SK-N-SH (cell line): ENCODE results near the gene CLSTN2. TPM values are rescaled to one million over a fixed set of nuclear protein-coding genes. Genes with fewer than 3 reads are reported as not detected.

Source experiments
- CTCF ChIA-PET: fragments of 300-600, 350-600 bp; formaldehyde crosslinking; extraction: SDS; loops from one replicate; lab custom pipeline; 2021; lab: Yijun Ruan, JAX
- POLR2A ChIA-PET: fragments of 350-600 bp; sonication (Branson Sonifier 250); formaldehyde crosslinking; extraction: SDS; loops from one replicate; lab custom pipeline; 2020; ENCODE audit warnings: antibody characterized with exemption, inconsistent platforms; lab: Yijun Ruan, JAX
- DNase-seq: peaks from one replicate; pipeline ENCODE4 v3.0.0; 2012
- H2AFZ ChIP-seq: fragments of 200-600 bp; sonication (generic); 2 replicates; pipeline ENCODE4 v1.8.1; 2016; ENCODE audit warnings: antibody characterized with exemption, mild to moderate bottlenecking, low read depth
- H3F3A ChIP-seq: fragments of 200-600 bp; sonication (generic); replicated peaks from 2 replicates; pipeline ENCODE3; 2016; ENCODE audit warnings: antibody characterized with exemption, mild to moderate bottlenecking; ENCODE audit not compliant: insufficient read depth
- H3K27ac ChIP-seq, 2 experiments: fragments of 200-500 bp in 1 of 2; fragments of 200-600 bp in 1 of 2; sonication (Bioruptor generic) in 1 of 2; sonication (generic), shearing (Covaris generic) in 1 of 2; 2 replicates each; pipeline versions ENCODE4 v1.5.1 to v1.6.1; 2014 to 2016; ENCODE audit warnings: low read depth in 2 of 2, inconsistent platforms in 1 of 2, low read length in 1 of 2, mild to moderate bottlenecking in 1 of 2, mixed read lengths in 1 of 2
- H3K27me3 ChIP-seq: fragments of 200-600 bp; sonication (generic), shearing (Covaris generic); 2 replicates; pipeline ENCODE4 v1.6.1; 2016; ENCODE audit warnings: mixed run types; ENCODE audit not compliant: insufficient read depth
- H3K36me3 ChIP-seq, 2 experiments: fragments of 200-500 bp in 1 of 2; fragments of 200-600 bp in 1 of 2; sonication (Bioruptor generic) in 1 of 2; sonication (generic) in 1 of 2; replicated peaks in 1 of 2; 2 replicates each; pipeline versions ENCODE3 to v1.5.1; 2014 to 2016; ENCODE audit warnings: low read length in 1 of 2, mild to moderate bottlenecking in 1 of 2; ENCODE audit not compliant: insufficient read depth in 2 of 2, control insufficient read depth in 1 of 2
- H3K4me1 ChIP-seq, 2 experiments: fragments of 200-500 bp in 1 of 2; fragments of 200-600 bp in 1 of 2; sonication (Bioruptor generic) in 1 of 2; sonication (generic), shearing (Covaris generic) in 1 of 2; 2 replicates each; pipeline versions ENCODE4 v1.5.1 to v1.6.1; 2014 to 2016; ENCODE audit warnings: low read depth in 1 of 2, low read length in 1 of 2, mixed run types in 1 of 2; ENCODE audit not compliant: insufficient read depth in 2 of 2, control insufficient read depth in 1 of 2
- H3K4me2 ChIP-seq: fragments of 200-600 bp; sonication (generic), shearing (Covaris generic); 2 replicates; pipeline ENCODE4 v1.6.1; 2017; ENCODE audit warnings: mixed run types
- H3K4me3 ChIP-seq, 2 experiments: fragments of 200-500 bp in 1 of 2; fragments of 200-600 bp in 1 of 2; sonication (Bioruptor generic) in 1 of 2; sonication (generic), shearing (Covaris generic) in 1 of 2; 2 replicates each; pipeline versions ENCODE4 v1.5.1 to v1.8.1; 2014 to 2016; ENCODE audit warnings: low read depth in 2 of 2, inconsistent platforms in 1 of 2, low read length in 1 of 2, mild to moderate bottlenecking in 1 of 2, mixed read lengths in 1 of 2, moderate library complexity in 1 of 2
- H3K79me2 ChIP-seq: fragments of 200-600 bp; sonication (generic); 2 replicates; pipeline ENCODE4 v1.8.1; 2017; ENCODE audit warnings: mild to moderate bottlenecking; ENCODE audit not compliant: insufficient read depth
- H3K9ac ChIP-seq: fragments of 200-600 bp; sonication (generic); 2 replicates; pipeline ENCODE4 v1.6.1; 2017; ENCODE audit warnings: mixed run types
- H3K9me2 ChIP-seq: fragments of 200-600 bp; sonication (generic); 2 replicates; pipeline ENCODE4 v1.6.1; 2017; ENCODE audit warnings: mixed run types
- H3K9me3 ChIP-seq: fragments of 200-600 bp; sonication (generic); 2 replicates; pipeline ENCODE4 v1.6.1; 2017; ENCODE audit warnings: mixed run types, mild to moderate bottlenecking, moderate library complexity
- H4K20me1 ChIP-seq: fragments of 200-600 bp; sonication (generic); 2 replicates; pipeline ENCODE4 v1.6.1; 2017; ENCODE audit warnings: mild to moderate bottlenecking, mixed run types; ENCODE audit not compliant: insufficient read depth
- CHD2 ChIP-seq: fragments of 150-350 bp; IDR thresholded peaks from 2 replicates; pipeline ENCODE4 v1.6.1; 2018; ENCODE audit warnings: low read length; ENCODE audit not compliant: partially characterized antibody
- ELF1 ChIP-seq: IDR thresholded peaks from 2 replicates; pipeline ENCODE4 v1.4.0; 2012
- FOXJ3 ChIP-seq: sonication (generic); formaldehyde crosslinking; IDR thresholded peaks from 2 replicates; pipeline ENCODE4 v1.5.1; 2020; ENCODE audit warnings: mild to moderate bottlenecking, missing genetic modification reagents
- GABPA ChIP-seq: IDR thresholded peaks from 2 replicates; pipeline ENCODE4 v1.4.0; 2012; ENCODE audit warnings: low read depth, mild to moderate bottlenecking
- JUND ChIP-seq: IDR thresholded peaks from 2 replicates; pipeline ENCODE4 v1.4.0; 2012
- MEF2A ChIP-seq: IDR thresholded peaks from 2 replicates; pipeline ENCODE4 v1.4.0; 2012; ENCODE audit warnings: low read depth, borderline replicate concordance
- MXI1 ChIP-seq: IDR thresholded peaks from 2 replicates; pipeline ENCODE4 v1.6.1; 2012; ENCODE audit warnings: mild to moderate bottlenecking, low read depth, low read length, improper control_type of control experiment
- NFIC ChIP-seq: IDR thresholded peaks from 2 replicates; pipeline ENCODE4 v1.4.0; 2012; ENCODE audit warnings: borderline replicate concordance
- NRF1 ChIP-seq: IDR thresholded peaks from 2 replicates; pipeline ENCODE4 v1.6.1; 2012; ENCODE audit warnings: low read depth, mild to moderate bottlenecking, low read length
- PBX3 ChIP-seq: IDR thresholded peaks from 2 replicates; pipeline ENCODE4; 2012
- POLR2AphosphoS5 ChIP-seq: IDR thresholded peaks from 2 replicates; pipeline ENCODE4 v1.6.1; 2012; ENCODE audit warnings: low read depth, low read length
- RFX5 ChIP-seq: IDR thresholded peaks from 2 replicates; pipeline ENCODE4 v1.6.1; 2012; ENCODE audit warnings: mild to moderate bottlenecking, improper control_type of control experiment, low read length
- SMC3 ChIP-seq: IDR thresholded peaks from 2 replicates; pipeline ENCODE4 v1.6.1; 2012; ENCODE audit warnings: low read depth, low read length, improper control_type of control experiment
- TAF1 ChIP-seq: IDR thresholded peaks from 2 replicates; pipeline ENCODE4 v1.6.1; 2012; ENCODE audit warnings: low read depth, mild to moderate bottlenecking, low read length, moderate library complexity, borderline replicate concordance
- TCF12 ChIP-seq: IDR thresholded peaks from 2 replicates; pipeline ENCODE4 v1.4.0; 2012
- USF1 ChIP-seq: IDR thresholded peaks from 2 replicates; pipeline ENCODE4 v1.4.0; 2012; ENCODE audit warnings: low read depth, borderline replicate concordance
- whole genome bisulfite sequencing: methylation state at CpG from one replicate; pipeline ENCODE4 v1.1.6; 2017; ENCODE audit warnings: low lambda C conversion rate; 5-methylcytosine and 5-hydroxymethylcytosine counted together
- polyA plus RNA-seq, 3 experiments: library from polyadenylated mRNA; depleted of rRNA; stranded (reverse); fragments of >200 nt; gene quantifications; 2 replicates each; pipeline ENCODE4 v1.2.3, GENCODE V29; 2012
- TF ChIP-seq, protein P1 (sequence below): IDR thresholded peaks from 2 replicates; pipeline ENCODE4 v1.4.0; 2012; ENCODE audit warnings: low read depth
- TF ChIP-seq, protein P2 (sequence below): IDR thresholded peaks from 2 replicates; pipeline ENCODE4 v1.6.1; 2012; ENCODE audit warnings: mild to moderate bottlenecking, low read depth, low read length, moderate library complexity
- TF ChIP-seq, protein P3 (sequence below): IDR thresholded peaks from 2 replicates; pipeline ENCODE4 v1.4.0; 2012; ENCODE audit warnings: low read depth, borderline replicate concordance

Gene CLSTN2
- polyA plus RNA-seq, 1 of the 3 experiments (the other 2 are of a cell fraction) = 0.02 TPM

DNA sequence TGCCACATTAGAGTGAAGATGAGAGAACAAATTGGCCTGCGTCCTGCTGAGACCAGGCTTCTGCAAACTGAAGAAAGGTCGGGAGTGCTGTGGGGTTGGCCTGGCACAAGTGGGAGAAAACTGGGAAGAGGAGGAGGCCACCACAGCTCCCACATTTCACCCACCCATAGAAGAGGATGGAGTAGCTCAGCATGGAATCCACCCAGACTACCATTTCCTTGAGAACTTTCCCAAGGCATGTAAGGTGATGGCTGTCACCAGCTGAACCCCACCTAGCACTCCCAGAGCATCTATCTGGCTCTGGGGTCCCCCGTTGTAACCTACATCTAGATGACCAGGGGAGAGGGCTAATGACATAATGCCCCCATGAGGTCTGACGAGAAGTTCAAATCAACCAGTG lies 622.5 kb downstream of the CLSTN2 start:
- Histone ChIP-seq H3K79me2 (no peaks in the 10 kb centered on the region), H3K4me1 (no peaks in the 10 kb centered on the region), H4K20me1 (no peaks in the 10 kb centered on the region), H3K36me3 (no peaks in the 10 kb centered on the region), H3K4me2 (no peak overlapping the region), H3K4me3 (no peak overlapping the region), H3F3A (no peaks in the 10 kb centered on the region), H3K27me3 (no peaks in the 10 kb centered on the region), H3K9me3 (no peaks in the 10 kb centered on the region), H2AFZ (no peak overlapping the region), H3K27ac (no peak overlapping the region), H3K9me2 (no peaks in the 10 kb centered on the region), H3K9ac (no peak overlapping the region)
- ChIA-PET CTCF (interaction anchor here (0.7 kb wide), 1 partner anchor 14 kb away, joined by 3 read pairs; no protein-coding TSS in a partner anchor), POLR2A (no interaction called here)
- DNase-seq = no peak
- 2% methylated on average over 4 of the region's 4 CpGs for WGBS
- TF ChIP-seq, protein P1, sequence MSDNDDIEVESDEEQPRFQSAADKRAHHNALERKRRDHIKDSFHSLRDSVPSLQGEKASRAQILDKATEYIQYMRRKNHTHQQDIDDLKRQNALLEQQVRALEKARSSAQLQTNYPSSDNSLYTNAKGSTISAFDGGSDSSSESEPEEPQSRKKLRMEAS = no peak
- TF ChIP-seq, protein P2, sequence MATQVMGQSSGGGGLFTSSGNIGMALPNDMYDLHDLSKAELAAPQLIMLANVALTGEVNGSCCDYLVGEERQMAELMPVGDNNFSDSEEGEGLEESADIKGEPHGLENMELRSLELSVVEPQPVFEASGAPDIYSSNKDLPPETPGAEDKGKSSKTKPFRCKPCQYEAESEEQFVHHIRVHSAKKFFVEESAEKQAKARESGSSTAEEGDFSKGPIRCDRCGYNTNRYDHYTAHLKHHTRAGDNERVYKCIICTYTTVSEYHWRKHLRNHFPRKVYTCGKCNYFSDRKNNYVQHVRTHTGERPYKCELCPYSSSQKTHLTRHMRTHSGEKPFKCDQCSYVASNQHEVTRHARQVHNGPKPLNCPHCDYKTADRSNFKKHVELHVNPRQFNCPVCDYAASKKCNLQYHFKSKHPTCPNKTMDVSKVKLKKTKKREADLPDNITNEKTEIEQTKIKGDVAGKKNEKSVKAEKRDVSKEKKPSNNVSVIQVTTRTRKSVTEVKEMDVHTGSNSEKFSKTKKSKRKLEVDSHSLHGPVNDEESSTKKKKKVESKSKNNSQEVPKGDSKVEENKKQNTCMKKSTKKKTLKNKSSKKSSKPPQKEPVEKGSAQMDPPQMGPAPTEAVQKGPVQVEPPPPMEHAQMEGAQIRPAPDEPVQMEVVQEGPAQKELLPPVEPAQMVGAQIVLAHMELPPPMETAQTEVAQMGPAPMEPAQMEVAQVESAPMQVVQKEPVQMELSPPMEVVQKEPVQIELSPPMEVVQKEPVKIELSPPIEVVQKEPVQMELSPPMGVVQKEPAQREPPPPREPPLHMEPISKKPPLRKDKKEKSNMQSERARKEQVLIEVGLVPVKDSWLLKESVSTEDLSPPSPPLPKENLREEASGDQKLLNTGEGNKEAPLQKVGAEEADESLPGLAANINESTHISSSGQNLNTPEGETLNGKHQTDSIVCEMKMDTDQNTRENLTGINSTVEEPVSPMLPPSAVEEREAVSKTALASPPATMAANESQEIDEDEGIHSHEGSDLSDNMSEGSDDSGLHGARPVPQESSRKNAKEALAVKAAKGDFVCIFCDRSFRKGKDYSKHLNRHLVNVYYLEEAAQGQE = no peak
- TF ChIP-seq POLR2AphosphoS5 (no peak), GABPA (no peak), TCF12 (no peak), NRF1 (no peak), TAF1 (no peak), MXI1 (no peak), SMC3 (no peak), MEF2A (no peak), ELF1 (no peak)

DNA sequence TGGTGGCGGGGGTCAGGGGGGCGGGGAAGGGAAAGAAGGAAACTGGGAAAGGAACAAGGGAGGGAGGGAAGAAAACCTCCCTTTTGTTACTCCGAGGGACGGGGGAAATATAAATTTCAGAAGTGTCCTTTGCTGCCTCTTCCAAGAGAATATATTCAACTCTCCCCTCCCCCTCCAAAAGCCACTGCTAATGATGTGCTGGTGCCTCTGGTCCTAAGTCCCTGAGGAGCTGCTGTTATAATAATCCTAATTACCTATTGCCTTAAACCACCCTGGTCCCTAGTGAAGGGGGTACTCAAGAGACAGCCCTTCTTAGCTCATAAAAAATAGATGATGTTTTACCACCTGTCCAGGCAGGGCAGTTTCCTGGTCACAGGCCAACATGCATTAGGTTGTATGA lies 624.6 kb downstream of the CLSTN2 start:
- Histone ChIP-seq H3K9ac (no peak overlapping the region), H3K36me3 (no peaks in the 10 kb centered on the region), H3K79me2 (no peaks in the 10 kb centered on the region), H3K4me1 (no peaks in the 10 kb centered on the region), H2AFZ (no peak overlapping the region), H3K4me2 (no peak overlapping the region), H3F3A (no peaks in the 10 kb centered on the region), H3K9me2 (no peaks in the 10 kb centered on the region), H4K20me1 (no peaks in the 10 kb centered on the region), H3K9me3 (no peaks in the 10 kb centered on the region), H3K27me3 (no peaks in the 10 kb centered on the region), H3K4me3 (no peak overlapping the region), H3K27ac (no peak overlapping the region)
- ChIA-PET CTCF (interaction anchor here (1.4 kb wide), 1 partner anchor 16 kb away, joined by 4 read pairs; no protein-coding TSS in a partner anchor), POLR2A (no interaction called here)
- 37% methylated on average over 4 of the region's 4 CpGs for WGBS
- TF ChIP-seq PBX3 = no peak
- TF ChIP-seq ELF1 = no peak
- TF ChIP-seq MXI1 = no peak
- no peak for TF ChIP-seq SMC3
- no peak for TF ChIP-seq RFX5
- no peak for TF ChIP-seq CHD2
- TF ChIP-seq FOXJ3 (CRISPR knock-in tag) = no peak
- TF ChIP-seq JUND = no peak
- TF ChIP-seq, protein P3, sequence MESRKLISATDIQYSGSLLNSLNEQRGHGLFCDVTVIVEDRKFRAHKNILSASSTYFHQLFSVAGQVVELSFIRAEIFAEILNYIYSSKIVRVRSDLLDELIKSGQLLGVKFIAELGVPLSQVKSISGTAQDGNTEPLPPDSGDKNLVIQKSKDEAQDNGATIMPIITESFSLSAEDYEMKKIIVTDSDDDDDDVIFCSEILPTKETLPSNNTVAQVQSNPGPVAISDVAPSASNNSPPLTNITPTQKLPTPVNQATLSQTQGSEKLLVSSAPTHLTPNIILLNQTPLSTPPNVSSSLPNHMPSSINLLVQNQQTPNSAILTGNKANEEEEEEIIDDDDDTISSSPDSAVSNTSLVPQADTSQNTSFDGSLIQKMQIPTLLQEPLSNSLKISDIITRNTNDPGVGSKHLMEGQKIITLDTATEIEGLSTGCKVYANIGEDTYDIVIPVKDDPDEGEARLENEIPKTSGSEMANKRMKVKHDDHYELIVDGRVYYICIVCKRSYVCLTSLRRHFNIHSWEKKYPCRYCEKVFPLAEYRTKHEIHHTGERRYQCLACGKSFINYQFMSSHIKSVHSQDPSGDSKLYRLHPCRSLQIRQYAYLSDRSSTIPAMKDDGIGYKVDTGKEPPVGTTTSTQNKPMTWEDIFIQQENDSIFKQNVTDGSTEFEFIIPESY = no peak
- no peak for TF ChIP-seq USF1
- TF ChIP-seq POLR2AphosphoS5 = no peak
- no peak for TF ChIP-seq NFIC
- DNase-seq = no peak
